ENCODE data around the gene MT3.
"Not testable (repeated sequence)": the region's sequence is repeated elsewhere in the genome, so short reads cannot be mapped to it uniquely, and the experiment has no call there.

MT3 gene

DNA sequence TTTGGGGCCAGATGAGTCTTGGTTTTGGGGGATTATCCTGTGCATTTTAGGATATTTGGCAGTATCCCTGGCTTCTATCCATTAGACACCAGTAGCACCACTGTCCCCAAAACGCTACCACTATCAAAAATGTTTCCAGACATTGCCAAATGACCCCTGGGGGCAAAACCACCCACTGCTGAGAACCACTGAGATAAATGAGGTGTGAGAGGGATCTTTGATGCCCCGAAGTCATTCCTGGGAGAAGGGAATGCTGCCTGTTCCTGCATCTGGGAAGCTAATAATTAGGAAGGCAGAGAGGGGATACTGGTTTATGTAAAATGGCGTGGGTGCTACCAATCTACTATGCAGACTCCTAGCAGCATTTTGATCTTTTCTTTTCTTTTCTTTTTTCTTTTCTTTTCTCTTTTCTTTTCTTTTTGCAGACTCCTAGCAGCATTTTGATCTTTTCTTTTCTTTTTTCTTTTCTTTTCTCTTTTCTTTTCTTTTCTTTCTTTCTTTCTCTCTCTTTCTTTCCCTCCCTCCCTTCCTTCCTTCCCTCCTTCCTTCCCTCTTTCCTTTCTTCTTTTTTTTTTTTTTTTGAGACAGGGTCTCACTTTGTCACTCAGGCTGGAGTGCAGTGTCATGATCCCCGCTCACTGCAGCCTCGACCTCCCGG lies 8.8 kb upstream of the MT3 start:
- TF ChIP-seq CTCF (conservative IDR thresholded peaks at IDR 0.05; ENCODE audit: low read length), result no peak
- H3K4me3 ChIP-seq (ENCODE audit: low read length), result no peak overlapping the region
- no peak for DNase-seq (ENCODE audit: low read depth)

DNA sequence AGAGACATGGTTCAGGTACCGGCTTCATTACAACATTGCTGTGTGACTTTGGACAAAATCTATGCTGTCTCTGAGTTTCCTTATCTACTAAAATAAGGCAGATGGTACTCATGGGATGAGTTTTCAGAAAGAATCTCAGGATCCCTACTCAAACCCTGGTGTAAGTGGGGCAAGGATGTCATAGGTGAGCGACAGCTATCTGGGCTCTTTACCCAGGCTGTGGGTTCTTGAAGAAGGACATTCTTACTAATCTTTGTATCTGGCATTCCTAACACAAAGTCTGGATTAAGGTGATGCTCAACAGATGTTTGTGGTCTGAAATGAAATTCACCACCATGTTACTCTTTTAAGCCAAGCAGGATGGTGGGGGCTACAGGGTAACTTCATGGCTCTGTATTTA lies 6.4 kb upstream of the MT3 start:
- H3K4me3 ChIP-seq (ENCODE audit: low read length); DNase-seq (ENCODE audit: low read depth): not testable (repeated sequence)

DNA sequence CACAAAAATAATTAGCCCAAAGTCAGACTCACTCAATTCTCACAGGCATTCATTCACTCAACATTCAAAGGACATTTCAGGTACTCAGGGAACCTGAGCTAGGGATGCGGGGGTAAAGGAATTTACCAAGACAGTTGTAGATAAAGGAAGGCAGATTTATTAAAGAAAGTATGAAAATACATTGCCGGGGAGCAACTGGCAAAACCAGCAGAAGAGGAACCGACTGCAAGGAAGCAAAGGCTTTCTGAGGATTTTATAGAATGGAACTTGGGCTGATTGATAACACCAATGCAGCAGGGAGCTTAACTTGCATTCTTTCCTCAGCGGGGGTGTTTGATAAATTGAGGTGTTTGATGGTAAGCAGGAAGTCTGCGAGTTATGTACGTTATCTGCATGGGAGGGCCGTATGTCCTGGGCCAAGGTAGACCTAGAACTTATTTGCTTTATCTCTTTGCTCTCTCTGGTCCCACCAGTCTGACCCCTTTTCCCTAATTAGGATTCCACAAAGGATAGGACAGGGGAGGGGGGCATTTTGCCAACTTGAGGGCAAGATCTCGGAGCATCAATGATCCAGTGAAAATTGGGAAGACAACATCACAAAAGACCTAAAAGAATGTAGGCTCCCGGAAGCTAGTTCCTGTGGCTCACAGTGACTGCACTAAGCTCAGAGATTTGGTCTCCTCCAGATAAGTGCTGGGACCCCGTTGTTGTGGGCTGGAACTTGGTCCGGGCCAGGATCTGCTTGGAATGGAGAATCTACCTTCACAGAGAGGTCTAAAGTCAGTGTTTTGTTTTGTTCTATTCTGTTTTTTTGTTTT lies 5.8 kb upstream of the MT3 start:
- no peak for TF ChIP-seq CTCF (conservative IDR thresholded peaks at IDR 0.05; ENCODE audit: low read length)
- DNase-seq (ENCODE audit: low read depth), result no peak
- no peak overlapping the region for H3K4me3 ChIP-seq (ENCODE audit: low read length)

DNA sequence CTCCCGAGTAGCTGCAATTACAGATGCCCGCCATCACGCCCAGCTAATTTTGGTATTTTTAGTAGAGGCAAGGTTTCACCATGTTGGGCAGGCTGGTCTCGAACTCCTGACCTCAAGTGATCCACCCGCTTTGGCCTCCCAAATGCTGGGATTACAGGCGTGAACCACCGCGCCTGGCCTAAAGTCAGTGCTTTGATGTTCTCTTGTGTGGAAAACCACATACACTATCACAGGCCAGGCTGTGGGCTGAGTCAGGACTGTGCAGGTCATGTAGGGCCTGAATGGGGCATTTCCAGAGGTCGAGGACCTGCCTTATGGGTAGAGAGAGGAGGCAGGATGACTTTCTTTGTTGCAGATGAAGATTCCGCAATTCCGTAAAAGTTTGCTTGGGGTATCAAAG lies 5.1 kb upstream of the MT3 start:
- TF ChIP-seq CTCF (conservative IDR thresholded peaks at IDR 0.05; ENCODE audit: low read length), result no peak
- H3K4me3 ChIP-seq (ENCODE audit: low read length), result no peak overlapping the region
- DNase-seq (ENCODE audit: low read depth), result no peak

- TF ChIP-seq CTCF (conservative IDR thresholded peaks at IDR 0.05; ENCODE audit: low read length), result no peak
- peak overlapping the region; percentile 26; the same call in 1 of the 2 replicates for H3K4me3 ChIP-seq (ENCODE audit: low read length)
- no peak for DNase-seq (ENCODE audit: low read depth)
Measured at GRCh38 chr16:56588781-56589140, 567 bp upstream of the MT3 start.

DNA sequence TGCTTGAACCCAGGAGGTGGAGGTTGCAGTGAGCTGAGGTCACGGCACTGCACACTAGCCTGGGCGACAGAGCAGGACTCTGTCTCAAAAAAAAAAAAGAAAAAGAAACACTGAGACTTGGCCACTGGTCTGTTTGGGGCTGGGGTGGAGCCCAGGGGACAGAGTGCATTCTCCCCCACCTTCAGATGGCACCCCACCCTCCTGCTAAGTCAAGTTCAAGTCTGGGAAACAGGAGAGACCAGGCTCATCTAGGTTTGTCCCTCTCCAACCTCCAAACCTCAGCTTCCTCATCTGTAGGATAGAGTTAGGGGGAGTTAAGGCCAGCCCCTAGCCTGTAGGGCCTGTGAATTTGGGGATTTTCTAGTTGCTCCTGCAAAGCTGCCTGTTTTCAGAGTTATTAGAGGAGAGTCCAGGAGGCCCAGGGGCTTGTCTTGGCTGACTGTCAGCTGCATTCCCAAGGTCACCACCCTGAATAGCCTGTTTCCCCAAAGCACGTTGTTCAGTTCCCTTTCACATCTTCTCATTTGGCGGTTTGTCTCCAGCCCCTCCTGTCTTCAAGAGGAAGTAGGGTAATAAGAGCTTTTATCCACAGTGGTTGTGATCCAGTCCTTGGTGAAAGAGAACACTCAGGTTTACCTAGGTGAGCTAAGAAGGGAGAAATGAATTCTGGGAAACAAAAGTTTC lies 2.2 kb downstream of the MT3 start:
- no peak for TF ChIP-seq CTCF (conservative IDR thresholded peaks at IDR 0.05; ENCODE audit: low read length)
- H3K4me3 ChIP-seq (ENCODE audit: low read length), result no peak overlapping the region
- DNase-seq (ENCODE audit: low read depth), result no peak

DNA sequence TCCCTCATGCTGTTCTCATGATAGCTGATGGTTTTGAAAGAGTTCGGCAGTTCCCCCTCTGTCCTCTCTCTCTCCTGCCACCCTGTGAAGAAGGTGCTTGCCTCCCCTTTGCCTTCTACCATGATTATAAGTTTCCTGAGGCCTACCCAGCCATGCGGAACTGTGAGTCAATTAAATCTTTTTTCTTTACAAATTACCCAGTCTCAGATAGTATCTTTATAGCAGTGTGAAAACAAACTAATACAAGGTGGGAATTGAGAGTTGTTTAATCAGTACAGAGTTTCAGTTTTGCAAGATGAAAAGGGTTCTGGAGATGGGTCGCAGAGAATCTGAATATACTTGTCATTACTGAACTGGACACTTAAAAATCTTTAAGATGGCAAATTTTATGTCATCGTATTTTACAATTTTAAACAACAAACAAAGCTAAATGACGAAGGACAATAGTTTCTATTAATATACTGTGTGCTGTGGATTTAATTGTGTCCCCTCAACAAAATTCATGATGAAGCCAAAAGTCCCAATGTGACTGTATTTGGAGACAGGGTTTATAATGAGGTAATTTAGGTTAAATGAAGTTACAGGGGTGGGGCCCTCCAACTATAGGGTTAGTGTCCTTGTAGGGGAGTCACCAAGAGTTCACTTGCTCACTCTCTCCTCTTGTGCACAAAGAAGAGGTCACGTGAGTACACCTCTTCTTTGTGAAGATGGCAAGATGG lies 4.4 kb downstream of the MT3 start:
- TF ChIP-seq CTCF (conservative IDR thresholded peaks at IDR 0.05; ENCODE audit: low read length), result no peak

More for the DNA sequence above, 4.4 kb downstream of the MT3 start:
- no peak for DNase-seq (ENCODE audit: low read depth)
- no peak overlapping the region for H3K4me3 ChIP-seq (ENCODE audit: low read length)
